ENCODE measurements around the gene CNOT2. TPM values are rescaled to one million over a fixed set of nuclear protein-coding genes. Genes with fewer than 3 reads are reported as not detected.
A peak's percentile ranks its signal among the peaks of the same experiment; 100 is the strongest.

Gene CNOT2
- total RNA-seq, 2 donors from 2014 or later = 54.5 to 55.5 TPM

- DNase-seq (ENCODE audit: low spot score) = no peak
- Histone ChIP-seq H3K27ac (no peak overlapping the region), H3K36me3 (peaks cover 4% of the 10 kb centered on the region), H3K4me3 (no peak overlapping the region), H3K4me1 (no peaks in the 10 kb centered on the region), H3K27me3 (no peaks in the 10 kb centered on the region), H3K9me3 (no peaks in the 10 kb centered on the region)
- TF ChIP-seq CTCF (IDR thresholded peaks at IDR 0.05) = no peak
Measured at GRCh38 chr12:70359458-70360197, 116.4 kb downstream of the CNOT2 start.

GRCh38 chr12:70360218-70360617 is 117.0 kb downstream of the CNOT2 start:
- no peak overlapping the region for H3K27ac ChIP-seq
- no peaks in the 10 kb centered on the region for H3K9me3 ChIP-seq
- TF ChIP-seq CTCF (IDR thresholded peaks at IDR 0.05) = no peak
- no peak overlapping the region for H3K4me3 ChIP-seq
- DNase-seq (ENCODE audit: low spot score) = no peak
- H3K27me3 ChIP-seq = no peaks in the 10 kb centered on the region
- H3K4me1 ChIP-seq = peaks cover 0 to 4% of the 10 kb centered on the region in 2 donors
- H3K36me3 ChIP-seq = no peaks in the 10 kb centered on the region

GRCh38 chr12:70364695-70365397 is 121.6 kb downstream of the CNOT2 start:
- Histone ChIP-seq H3K27me3 (no peaks in the 10 kb centered on the region), H3K27ac (no peak overlapping the region), H3K4me3 (peak overlapping the region; percentile 73 to 86), H3K4me1 (peaks cover 0 to 9% of the 10 kb centered on the region in 2 donors), H3K9me3 (no peaks in the 10 kb centered on the region), H3K36me3 (no peaks in the 10 kb centered on the region)
- TF ChIP-seq CTCF (IDR thresholded peaks at IDR 0.05) = no peak
- no peak for DNase-seq (ENCODE audit: low spot score)

- DNase-seq (ENCODE audit: low spot score) = no peak
- TF ChIP-seq CTCF (IDR thresholded peaks at IDR 0.05) = no peak
- H3K9me3 ChIP-seq = no peaks in the 10 kb centered on the region
- peaks cover 0 to 9% of the 10 kb centered on the region in 2 donors for H3K4me1 ChIP-seq
- H3K36me3 ChIP-seq = no peaks in the 10 kb centered on the region
- no peaks in the 10 kb centered on the region for H3K27me3 ChIP-seq
- peak overlapping the region; percentile 73 to 86 for H3K4me3 ChIP-seq
- H3K27ac ChIP-seq = peak overlapping the region in 1 of 2 donors; percentile 66
Measured at GRCh38 chr12:70365398-70365647, 122.1 kb downstream of the CNOT2 start.

- no peaks in the 10 kb centered on the region for H3K9me3 ChIP-seq
- peaks cover 0 to 9% of the 10 kb centered on the region in 2 donors for H3K4me1 ChIP-seq
- TF ChIP-seq CTCF (IDR thresholded peaks at IDR 0.05) = no peak
- H3K36me3 ChIP-seq = no peaks in the 10 kb centered on the region
- H3K27me3 ChIP-seq = no peaks in the 10 kb centered on the region
- peak within 1 kb of the TSS; percentile 73 to 86 for H3K4me3 ChIP-seq
- H3K27ac ChIP-seq = peak within 1 kb of the TSS; percentile 50 to 66
- no peak for DNase-seq (ENCODE audit: low spot score)
Measured at GRCh38 chr12:70365648-70366518, 122.7 kb downstream of the CNOT2 start, which contains the start of gene KCNMB4. TSS of gene KCNMB4 (plus strand) at chr12:70366290. CDS start at chr12:70366735, 445 bp downstream.

Data from right atrium auricular region (tissue), 2 donors.